HG02763 (cell line): ENCODE data around the gene OPRL1.
"Not testable (repeated sequence)": the region's sequence is repeated elsewhere in the genome, so short reads cannot be mapped to it uniquely, and the experiment has no call there.

Experiments
- ATAC-seq: cut with Tn5 transposase; IDR thresholded peaks from one replicate; pipeline ENCODE4 v1.9.1; 2021; ENCODE audit warnings: mild to moderate bottlenecking, moderate library complexity; ENCODE audit not compliant: unreplicated experiment

The OPRL1 gene

DNA sequence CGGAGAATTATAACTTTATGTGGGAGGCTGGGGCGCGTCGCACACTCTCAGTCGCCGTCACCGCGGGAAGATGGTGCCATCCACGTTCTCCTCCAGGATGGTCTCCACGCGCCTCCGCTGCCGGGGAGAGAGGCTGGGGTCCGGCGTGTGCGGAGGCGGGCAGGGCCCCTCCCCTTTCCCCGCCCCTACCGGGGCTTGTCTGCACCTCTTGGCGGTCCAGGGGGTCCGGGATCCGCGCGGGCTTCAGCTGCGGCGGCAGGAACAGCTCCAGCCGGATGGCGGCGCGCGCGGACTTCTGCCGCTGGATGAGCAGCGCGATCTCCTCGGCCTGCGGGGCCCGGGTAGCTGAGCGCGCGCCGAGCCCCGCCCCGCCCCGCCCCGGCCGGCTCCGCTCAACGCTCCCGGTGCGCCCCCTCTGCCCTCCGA, 3.5 kb downstream of the OPRL1 start:
- ATAC-seq = no peak

DNA sequence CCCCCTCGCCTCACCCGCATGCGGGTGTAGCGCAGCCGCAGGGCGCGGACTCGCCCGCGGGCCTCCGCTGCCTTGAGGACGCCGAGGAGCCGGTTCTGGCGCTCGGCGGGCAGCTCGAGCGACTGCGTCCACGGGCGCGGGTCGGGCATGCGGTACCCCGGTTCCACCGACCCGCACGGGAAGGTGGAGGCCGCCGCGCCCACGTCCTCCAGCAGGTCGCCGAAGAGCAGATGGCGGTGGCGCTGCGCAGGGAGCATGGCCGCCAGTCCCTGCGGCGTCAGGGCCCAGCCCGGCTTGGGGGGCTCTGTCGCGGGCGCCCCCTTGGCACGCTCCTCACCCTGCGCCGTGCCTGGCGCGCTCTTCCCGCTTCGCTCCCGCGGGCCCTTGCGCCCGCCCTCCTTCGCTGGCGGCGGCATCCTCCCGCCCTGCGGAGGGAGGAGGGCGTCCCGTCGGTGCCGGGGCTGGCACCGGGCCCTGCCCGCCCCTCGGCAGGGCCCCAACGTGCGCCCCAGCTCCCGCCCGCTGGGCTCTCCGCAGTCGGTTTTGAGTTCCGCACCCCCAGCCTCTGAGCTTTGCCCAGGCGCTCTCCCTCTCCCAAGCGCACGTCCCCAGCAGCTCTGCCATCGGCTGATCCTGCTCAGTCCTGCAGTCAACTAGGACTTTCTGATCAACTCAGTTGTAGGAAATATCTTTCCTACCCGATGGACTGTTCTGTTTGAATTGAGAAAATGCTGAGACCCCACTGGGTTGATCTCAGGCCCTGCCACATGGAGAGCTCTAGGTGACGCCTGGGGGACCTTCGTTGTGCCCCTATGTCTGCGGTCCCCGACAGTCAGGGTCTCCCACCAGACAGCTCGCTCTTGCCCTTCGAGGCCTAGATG, 4.2 kb downstream of the OPRL1 start, which contains the start of gene LKAAEAR1:
Gene LKAAEAR1, minus strand, starts transcription at position 595 of the 881 bp plus-strand sequence. Its CDS starts 179 bp downstream, at position 416.
- ATAC-seq = no peak

DNA sequence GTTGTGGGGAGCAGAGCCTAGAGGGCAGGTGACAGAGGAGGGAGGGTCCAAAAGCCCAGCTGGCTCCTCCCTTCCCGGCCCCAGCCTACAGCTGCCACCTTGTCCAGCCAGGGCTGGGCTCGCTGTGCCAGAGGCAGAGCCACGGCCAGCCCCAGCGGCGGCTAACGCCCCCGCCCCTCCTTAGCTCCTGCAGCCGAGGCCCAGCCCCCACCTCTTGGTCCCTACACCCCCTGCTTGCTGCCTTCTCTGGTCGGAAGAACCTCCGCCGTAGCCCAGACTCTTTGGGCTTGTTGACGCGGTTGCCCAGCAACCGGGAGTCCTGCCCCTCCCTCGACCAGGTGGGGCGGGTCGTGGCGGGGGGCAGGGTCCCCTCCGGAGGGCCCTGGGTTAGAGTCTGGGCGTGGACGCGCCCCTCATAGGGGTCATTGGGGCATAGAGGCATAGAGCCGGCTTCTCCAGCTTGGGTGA, 4.8 kb downstream of the OPRL1 start:
- no peak for ATAC-seq

DNA sequence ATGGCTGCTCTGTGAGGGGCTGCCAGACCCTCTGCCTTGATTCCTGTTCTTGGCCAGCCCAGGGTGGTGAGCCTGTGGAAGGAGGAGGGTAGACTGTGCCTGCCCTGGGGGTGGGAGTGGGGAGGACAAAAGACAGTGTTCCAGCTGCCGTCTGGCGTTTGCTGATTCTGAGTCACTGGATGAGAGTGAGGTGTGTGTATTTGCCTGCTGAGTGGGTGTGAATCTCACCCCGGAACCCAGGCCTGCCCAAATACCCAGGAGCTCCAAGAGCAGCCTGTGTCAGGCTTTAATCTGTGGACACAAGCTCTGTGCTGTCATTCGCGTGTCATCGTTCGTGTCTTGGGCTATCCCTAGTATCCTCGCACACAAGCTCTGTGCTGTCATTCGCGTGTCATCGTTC, 6.9 kb downstream of the OPRL1 start:
- ATAC-seq = no peak

DNA sequence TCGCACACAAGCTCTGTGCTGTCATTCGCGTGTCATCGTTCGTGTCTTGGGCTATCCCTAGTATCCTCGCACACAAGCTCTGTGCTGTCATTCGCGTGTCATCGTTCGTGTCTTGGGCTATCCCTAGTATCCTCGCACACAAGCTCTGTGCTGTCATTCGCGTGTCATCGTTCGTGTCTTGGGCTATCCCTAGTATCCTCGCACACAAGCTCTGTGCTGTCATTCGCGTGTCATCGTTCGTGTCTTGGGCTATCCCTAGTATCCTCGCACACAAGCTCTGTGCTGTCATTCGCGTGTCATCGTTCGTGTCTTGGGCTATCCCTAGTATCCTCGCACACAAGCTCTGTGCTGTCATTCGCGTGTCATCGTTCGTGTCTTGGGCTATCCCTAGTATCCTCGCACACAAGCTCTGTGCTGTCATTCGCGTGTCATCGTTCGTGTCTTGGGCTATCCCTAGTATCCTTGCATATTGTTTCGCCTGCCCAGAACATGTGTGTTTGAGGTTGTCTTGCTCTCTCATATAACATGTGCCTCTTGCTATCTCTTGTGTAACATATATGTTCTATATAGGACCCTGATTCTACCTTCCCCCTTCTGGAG, 7.4 kb downstream of the OPRL1 start:
- ATAC-seq = not testable (repeated sequence)

DNA sequence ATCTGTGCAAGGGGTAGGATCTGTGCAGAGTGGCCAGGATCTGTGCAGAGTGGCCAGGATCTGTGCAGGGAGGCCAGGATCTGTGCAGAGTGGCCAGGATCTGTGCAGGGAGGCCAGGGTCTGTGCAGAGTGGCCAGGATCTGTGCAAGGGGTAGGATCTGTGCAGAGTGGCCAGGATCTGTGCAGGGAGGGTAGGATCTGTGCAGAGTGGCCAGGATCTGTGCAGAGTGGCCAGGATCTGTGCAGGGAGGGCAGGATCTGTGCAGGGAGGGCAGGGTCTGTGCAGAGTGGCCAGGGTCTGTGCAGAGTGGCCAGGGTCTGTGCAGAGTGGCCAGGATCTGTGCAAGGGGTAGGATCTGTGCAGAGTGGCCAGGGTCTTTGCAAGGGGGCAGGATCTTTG, 8.7 kb downstream of the OPRL1 start:
- ATAC-seq = not testable (repeated sequence)

DNA sequence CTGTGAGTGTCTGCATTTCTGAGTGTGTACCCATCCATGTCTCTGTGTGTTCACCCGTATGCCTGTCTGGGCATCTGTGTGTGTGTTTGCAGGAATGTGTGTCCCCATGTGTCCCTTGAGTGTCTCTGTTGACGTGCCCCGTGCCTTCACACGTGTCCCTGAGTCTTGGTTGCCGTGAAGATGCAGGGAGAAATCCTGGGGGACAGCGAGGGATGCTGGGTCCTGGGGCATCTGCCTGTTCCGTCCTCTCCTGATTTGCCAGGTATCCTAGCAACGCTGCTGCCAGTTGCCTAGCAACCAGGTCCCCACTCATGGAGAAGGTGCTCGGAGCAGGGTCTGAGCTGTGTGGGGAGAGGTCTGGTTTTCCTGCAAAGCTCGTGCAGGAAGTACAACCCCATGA, 10.3 kb downstream of the OPRL1 start:
- ATAC-seq = no peak

DNA sequence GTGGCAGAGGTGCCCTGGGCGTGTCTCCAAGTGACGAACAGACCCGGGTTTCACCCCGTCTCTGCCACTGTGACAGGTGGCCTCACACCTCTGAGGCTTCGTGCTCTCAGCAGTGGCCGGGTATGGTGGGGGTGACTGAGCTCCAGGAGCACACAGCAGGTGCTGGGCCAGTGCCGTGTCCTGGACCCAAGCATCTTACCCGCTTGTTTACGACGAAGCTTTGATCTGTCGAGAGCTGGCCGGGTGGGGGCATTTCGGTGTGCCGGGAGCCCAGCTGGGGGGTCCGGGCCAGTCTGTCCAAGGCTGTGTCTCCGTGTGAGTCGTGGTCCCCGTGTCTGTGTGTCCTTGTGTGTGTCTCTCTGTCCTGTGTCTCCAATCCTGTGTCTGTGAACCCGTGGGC, 11.5 kb downstream of the OPRL1 start:
- no peak for ATAC-seq

DNA sequence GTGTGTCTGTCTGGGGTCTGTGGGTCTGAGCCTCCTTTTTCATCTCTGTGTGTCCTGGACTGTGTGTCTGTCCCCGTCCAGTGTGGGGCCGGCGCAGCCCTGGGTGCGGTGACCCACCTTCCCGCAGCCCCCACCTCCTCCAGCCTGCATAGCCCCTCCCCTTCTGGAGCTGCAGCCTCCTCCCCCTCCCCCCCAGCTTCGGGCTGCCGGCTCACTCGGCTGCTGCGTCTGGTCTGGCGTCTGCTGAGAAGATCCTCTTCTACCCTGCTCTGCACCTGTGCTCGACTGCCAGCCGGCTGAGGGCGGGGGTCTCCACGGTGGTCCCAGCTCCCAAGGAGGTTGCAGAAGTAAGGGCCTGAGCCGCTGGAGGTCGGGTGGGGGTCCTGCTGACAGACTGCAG, 11.9 kb downstream of the OPRL1 start:
- no peak for ATAC-seq

DNA sequence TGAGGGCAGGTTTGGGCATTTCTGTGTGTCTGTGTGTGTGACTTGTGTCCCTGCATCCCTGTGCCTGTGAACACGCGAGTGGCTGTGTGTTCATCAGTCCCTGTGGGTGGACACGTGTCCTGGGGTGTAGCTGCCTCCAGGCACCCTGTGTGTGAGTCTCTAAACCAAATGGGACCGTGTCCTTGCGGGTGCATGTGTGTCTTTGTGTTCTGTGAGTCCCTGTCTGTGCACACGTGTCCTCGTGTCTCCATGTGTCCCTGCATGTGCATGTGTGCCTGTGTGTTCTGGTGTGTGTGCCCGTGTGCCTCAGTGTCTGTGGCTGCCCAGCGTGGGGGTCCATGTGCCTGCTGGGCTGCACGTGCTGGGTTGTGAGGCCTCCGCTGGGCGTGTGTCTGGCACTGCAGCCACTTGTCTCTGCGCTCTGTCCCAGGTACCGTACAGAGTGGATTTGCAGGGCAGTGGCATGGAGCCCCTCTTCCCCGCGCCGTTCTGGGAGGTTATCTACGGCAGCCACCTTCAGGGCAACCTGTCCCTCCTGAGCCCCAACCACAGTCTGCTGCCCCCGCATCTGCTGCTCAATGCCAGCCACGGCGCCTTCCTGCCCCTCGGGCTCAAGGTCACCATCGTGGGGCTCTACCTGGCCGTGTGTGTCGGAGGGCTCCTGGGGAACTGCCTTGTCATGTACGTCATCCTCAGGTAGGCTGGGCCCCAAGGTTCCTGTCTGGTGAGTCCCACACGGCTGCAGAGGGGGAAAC, 12.6 kb downstream of the OPRL1 start:
- no peak for ATAC-seq

DNA sequence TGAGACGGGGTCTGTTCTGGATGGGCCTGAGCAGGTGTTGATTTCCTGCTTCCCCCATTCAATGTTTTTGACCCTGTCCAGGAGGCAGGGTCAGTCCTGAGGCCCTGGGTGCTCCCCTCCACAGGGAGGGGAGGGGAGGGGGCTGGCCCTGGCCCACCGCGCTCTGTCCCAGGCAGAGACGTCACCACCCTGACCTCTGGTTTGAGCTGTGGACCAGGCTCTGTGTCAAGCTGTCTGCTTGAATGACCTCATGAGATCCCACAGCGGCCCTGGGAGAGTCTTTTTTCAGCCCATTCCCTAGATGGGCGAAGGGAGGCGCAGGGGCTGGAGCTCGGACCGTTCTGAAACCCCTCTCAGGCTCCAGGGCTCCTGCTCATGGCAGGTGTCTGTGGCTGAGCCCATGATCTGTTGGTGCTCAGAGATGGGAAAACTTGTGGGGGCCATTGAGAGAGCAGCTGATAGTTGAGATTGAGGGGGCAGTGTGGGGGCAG, 13.2 kb downstream of the OPRL1 start:
- ATAC-seq = no peak

DNA sequence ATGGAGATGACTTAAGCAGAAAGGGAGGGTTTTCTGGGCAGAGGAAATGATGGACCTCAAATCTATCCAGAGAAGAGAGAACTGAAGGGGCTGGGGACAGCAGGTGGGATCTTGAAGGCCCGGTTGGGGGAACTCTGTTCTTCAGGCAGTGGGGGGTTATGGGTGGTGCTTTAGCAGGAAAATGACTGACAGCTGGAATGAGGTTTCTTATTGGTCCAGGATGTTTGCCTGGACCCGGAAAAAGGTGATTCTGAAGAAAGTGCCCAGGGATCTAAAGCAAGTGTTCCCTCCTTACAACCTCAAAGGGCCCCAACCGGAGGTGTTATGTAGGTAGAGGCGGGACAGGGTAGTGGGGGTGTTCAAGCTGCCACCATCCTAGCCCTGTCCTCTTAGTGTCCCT, 15.6 kb downstream of the OPRL1 start:
- ATAC-seq = no peak

DNA sequence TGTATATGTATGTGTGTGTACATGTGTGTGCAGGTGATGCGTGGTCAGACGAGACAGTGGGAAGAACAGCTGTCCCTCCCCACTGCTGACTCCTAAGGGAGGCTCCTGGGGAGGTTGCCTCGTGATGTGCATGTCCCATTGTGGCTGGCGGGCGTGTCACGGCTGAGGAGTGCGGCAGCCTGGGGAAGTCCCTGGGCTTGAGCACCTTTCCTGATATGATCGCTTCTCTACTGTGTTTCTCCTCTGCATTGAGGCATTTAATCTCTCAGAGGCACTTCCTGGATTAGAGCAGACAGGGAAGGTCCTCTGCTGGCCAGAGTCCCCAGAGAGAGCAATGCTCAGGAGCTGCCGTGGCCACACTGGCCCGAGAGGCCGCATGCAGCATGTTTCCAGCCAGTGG, 16.0 kb downstream of the OPRL1 start:
- ATAC-seq = no peak

DNA sequence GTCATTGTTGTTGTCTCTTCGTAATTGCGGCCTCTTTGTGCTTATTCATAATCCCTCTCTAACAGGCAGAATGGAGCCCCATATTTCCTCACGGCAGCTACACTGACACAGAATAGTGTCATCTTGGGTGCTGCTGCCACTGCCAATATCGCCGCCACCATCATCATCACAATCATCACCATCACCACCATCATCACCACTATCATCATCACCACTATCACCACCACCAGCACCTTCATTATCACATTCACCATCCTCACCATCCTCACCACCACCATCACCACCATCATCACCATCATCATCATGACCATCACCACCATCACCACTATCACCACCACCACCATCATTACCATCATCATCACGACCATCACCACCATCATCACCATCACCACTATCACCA, 16.7 kb downstream of the OPRL1 start:
- ATAC-seq = no peak

DNA sequence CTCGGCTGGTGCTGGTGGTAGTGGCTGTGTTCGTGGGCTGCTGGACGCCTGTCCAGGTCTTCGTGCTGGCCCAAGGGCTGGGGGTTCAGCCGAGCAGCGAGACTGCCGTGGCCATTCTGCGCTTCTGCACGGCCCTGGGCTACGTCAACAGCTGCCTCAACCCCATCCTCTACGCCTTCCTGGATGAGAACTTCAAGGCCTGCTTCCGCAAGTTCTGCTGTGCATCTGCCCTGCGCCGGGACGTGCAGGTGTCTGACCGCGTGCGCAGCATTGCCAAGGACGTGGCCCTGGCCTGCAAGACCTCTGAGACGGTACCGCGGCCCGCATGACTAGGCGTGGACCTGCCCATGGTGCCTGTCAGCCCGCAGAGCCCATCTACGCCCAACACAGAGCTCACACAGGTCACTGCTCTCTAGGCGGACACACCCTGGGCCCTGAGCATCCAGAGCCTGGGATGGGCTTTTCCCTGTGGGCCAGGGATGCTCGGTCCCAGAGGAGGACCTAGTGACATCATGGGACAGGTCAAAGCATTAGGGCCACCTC, 18.7 kb downstream of the OPRL1 start:
- no peak for ATAC-seq

DNA sequence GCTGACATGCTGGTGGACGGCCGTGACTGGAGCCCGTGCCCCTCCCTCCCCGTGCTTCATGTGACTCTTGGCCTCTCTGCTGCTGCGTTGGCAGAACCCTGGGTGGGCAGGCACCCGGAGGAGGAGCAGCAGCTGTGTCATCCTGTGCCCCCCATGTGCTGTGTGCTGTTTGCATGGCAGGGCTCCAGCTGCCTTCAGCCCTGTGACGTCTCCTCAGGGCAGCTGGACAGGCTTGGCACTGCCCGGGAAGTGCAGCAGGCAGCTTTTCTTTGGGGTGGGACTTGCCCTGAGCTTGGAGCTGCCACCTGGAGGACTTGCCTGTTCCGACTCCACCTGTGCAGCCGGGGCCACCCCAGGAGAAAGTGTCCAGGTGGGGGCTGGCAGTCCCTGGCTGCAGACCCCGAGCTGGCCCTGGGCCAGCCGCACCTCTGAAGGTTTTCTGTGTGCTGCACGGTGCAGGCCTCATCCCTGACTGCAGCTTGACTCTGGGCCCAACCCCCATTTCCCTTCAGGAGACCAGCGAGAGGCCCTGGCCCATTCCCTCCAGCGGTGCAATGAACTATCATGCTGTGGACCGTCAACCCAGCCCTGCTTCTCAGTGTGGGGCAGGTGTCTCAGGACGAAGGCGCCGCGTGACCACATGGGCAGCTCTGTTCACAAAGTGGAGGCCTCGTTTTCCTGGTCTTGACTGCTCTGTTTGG, 19.4 kb downstream of the OPRL1 start:
- no peak for ATAC-seq

DNA sequence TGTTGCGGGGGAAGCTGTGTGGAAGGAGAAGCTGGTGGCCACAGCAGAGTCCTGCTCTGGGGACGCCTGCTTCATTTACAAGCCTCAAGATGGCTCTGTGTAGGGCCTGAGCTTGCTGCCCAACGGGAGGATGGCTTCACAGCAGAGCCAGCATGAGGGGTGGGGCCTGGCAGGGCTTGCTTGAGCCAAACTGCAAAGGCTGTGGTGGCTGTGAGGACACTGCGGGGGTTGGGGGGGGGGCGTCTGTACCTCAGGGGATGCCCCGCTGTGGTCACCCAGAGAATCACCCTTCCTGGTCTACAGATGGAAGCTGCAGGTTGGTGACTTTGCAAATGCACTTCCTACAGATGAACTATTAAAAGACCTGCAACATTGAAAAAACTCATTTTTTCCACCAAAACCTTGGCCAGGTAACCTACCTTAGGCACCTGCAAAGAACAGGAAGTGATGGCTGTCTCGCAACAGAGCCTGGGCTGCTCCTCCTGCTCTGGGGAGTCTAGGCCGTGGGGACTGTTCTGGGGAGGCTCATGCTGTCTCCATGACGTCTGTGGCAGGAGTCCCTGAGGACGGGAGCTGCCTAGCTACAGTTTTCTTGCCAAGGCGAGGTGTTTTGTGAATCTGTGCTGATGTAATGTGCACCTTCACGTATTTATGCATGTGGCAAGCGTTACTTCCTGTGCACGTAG, 20.1 kb downstream of the OPRL1 start:
- no peak for ATAC-seq

DNA sequence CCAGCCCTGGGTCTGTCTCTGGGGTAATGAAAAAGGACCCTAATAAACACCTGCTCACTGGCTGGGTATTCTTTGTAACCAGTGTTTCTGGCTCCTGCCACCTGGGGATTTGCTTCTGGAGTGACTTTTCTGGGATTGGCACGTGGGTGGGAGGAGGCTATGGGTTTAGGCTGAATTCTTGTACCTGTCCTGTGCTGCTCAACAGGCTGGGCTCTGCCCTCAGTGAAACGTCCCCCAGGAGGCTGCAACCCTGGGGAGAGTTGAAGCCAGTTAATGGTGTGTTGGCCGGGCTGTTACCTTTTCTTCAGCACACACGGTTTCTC, 20.6 kb downstream of the OPRL1 start:
- no peak for ATAC-seq

DNA sequence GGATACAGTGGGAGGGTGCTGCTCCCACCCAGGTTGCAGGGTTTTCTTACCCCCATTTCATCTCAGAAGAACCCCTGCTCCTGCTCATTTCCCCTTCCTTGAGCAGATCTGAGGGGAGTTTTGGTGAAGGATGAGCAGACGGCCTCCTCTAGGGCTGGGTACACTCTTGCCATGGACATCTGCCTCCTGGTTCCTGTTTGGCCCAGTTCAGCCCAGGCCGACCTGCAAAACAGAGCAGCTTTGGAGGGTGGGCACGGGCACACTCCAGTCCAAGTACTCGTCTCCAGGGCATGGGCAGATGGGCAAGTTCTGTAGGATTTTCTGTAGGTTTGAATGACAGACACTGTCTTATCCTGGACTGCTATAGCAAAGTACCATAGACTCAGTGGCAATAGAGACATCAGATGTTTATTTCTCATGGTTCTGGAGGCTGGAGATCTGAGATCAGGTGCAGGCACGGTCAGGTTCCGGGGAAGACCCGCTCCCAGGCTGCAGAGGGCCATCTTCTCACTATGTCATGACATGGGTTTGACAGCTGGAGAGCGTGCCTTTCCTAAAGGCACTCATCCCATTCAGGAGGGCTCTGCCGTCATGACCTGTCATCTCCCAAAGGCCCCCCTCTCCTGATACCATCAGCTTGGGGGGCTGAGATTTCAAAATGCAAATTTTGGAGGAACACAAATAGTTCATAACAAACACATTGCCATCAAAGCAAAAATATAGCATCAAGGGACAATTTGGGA, 21.2 kb downstream of the OPRL1 start:
- ATAC-seq = no peak
